ENCODE results near the gene TBC1D13. TPM values are rescaled to one million over a fixed set of nuclear protein-coding genes. Genes with fewer than 3 reads are reported as not detected.

The TBC1D13 gene
- total and polyA plus RNA-seq, 9 of the 15 experiments (the other 6 are each of a cell fraction or from before 2014, with no cell fraction given): 2.3 to 28.7 (median 11.4) TPM

GRCh38 chr9:128781187-128782070 lies 5.6 kb upstream of the TBC1D13 start (continued):
- TF ChIP-seq ZNF449 (CRISPR knock-in tag; IDR thresholded peaks at IDR 0.05) (no peak), ZBTB43 (CRISPR knock-in tag; IDR thresholded peaks at IDR 0.05) (no peak), CBFA2T3 (IDR thresholded peaks at IDR 0.05) (0 out of 2 replicates have a peak, but pooled peaks have one; percentile 17), DMBX1 (CRISPR knock-in tag; IDR thresholded peaks at IDR 0.05; ENCODE audit: borderline replicate concordance) (peak; percentile 37; the same call in 1 of the 2 replicates), ZBTB1 (CRISPR knock-in tag; IDR thresholded peaks at IDR 0.05; ENCODE audit: borderline replicate concordance, low read depth) (no peak), PTTG1 (tag; IDR thresholded peaks at IDR 0.05; ENCODE audit: low read depth) (no peak), FOXM1 (IDR thresholded peaks at IDR 0.05; ENCODE audit: low read depth) (no peak), FOXM1 (CRISPR knock-in tag; IDR thresholded peaks at IDR 0.05; ENCODE audit: low read depth) (no peak), IFI16 (CRISPR knock-in tag; IDR thresholded peaks at IDR 0.05) (peak; percentile 31; the same call in 1 of the 2 replicates), ATF2 (CRISPR knock-in tag; IDR thresholded peaks at IDR 0.05) (no peak), ZEB2 (IDR thresholded peaks at IDR 0.05) (peak; percentile 39; the same call in 1 of the 2 replicates), COPS2 (conservative IDR thresholded peaks at IDR 0.05) (no peak), ATF4 (CRISPR knock-in tag; IDR thresholded peaks at IDR 0.05) (peak; percentile 59; the same call in 1 of the 2 replicates), ZBTB49 (CRISPR knock-in tag; IDR thresholded peaks at IDR 0.05; ENCODE audit: borderline replicate concordance) (no peak), MAFG (tag; conservative IDR thresholded peaks at IDR 0.05) (peak; percentile 49; the same call in 1 of the 2 replicates), ZNF3 (CRISPR knock-in tag; IDR thresholded peaks at IDR 0.05) (no peak), ZNF280A (IDR thresholded peaks at IDR 0.05; ENCODE audit: low read depth, partially characterized antibody) (peak; percentile 64), TRIM28 (IDR thresholded peaks at IDR 0.05) (0 out of 2 replicates have a peak, but pooled peaks have one; percentile 70)
